Measurements from ENCODE around the gene TAS1R3. TPM values are rescaled to one million over a fixed set of nuclear protein-coding genes. Genes with fewer than 3 reads are reported as not detected.

Gene TAS1R3
- polyA plus RNA-seq: not detected in 2 replicates

DNA sequence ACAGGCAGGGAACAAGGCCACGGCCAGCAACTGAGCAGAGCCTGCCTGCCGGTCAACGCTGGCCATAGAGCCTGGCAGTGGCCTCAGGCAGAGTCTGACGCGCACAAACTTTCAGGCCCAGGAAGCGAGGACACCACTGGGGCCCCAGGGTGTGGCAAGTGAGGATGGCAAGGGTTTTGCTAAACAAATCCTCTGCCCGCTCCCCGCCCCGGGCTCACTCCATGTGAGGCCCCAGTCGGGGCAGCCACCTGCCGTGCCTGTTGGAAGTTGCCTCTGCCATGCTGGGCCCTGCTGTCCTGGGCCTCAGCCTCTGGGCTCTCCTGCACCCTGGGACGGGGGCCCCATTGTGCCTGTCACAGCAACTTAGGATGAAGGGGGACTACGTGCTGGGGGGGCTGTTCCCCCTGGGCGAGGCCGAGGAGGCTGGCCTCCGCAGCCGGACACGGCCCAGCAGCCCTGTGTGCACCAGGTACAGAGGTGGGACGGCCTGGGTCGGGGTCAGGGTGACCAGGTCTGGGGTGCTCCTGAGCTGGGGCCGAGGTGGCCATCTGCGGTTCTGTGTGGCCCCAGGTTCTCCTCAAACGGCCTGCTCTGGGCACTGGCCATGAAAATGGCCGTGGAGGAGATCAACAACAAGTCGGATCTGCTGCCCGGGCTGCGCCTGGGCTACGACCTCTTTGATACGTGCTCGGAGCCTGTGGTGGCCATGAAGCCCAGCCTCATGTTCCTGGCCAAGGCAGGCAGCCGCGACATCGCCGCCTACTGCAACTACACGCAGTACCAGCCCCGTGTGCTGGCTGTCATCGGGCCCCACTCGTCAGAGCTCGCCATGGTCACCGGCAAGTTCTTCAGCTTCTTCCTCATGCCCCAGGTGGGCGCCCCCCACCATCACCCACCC lies at the start of gene TAS1R3:
TAS1R3 (plus strand) TSS at position 213 of the 898 bp plus-strand sequence; CDS start at position 279, 66 bp downstream.

DNA sequence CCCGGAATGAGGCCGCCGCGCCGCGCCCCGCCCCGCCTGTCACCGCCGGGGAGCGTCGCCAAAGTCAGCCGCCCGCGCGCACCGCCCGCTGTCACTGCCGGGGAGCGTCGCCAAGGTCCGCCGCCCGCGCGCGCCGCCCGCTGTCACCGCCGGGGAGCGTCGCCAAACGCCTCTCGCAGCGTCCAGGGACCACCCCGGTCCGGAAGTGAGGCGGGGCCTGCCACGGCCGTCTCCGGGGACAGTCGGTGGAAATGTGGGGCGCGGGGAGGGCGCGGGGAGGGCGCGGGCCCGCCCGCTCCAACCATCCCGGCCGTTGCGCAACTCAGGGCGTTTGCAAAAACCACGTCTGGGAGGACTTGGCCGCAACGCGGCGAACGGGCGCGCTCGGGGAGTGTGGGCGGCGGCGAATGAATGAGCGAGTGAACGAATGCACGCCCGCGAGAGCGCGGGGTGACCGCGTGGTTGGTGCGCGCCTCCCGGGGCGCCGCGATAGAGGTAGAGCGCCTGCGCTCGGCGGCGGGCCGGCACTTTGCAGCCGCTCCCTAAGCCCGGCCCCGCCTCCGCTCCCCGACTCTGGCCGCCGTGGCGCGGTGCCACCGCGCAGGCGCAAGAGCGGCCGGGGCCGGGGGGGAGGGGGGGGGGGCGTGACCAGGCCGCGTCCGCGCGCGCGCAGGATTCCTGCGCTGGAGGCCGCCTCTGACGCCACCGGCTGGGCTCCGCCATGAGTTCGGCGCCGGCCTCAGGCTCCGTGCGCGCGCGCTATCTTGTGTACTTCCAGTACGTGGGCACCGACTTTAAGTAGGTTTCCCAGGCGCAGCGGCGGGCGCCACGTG lies 22.9 kb upstream of the TAS1R3 start, which contains the start of the genes ACAP3 and PUSL1:
ACAP3 (minus strand) TSS at position 8 of the 833 bp plus-strand sequence. CDS start 115 bp downstream, outside the sequence.
PUSL1 (plus strand) TSS at position 675 of the 833 bp plus-strand sequence; CDS start at position 722, 47 bp downstream.

DNA sequence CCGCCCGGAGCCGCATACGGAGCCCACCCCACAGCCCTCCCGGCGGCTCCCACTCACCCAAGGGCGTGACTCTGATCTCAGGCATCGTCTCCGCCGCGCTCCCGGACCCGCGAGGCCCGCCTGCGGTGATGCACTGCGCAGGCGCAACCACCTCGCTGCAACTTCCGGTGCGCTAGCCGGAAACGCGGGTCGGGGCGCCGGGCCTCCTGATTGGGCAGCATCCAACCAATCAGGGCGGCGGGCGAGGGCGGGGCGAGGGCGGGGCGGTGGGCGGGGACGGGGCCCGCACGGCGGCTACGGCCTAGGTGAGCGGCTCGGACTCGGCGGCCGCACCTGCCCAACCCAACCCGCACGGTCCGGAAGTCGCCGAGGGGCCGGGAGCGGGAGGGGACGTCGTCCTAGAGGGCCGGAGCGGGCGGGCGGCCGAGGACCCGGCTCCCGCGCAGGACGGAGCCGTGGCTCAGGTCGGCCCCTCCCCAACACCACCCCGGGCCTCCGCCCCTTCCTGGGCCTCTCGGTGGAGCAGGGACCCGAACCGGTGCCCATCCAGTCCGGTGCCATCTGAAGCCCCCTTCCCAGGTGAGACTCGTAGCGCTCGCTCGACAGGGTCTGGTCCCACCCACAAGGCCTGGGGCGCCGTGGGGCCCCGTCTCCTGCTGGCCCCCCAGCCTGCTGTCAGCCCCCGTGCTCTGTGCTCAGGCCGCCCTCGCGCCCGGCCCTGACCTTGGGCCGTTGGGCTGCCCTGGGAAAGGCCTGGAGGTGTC lies 6.4 kb upstream of the TAS1R3 start, which contains the start of the genes CPTP and INTS11:
CPTP (plus strand) TSS at position 279 of the 764 bp plus-strand sequence. CDS start 2,109 bp downstream, outside the sequence.
INTS11 (minus strand) TSS at position 137 of the 764 bp plus-strand sequence; CDS start at position 85, 52 bp downstream.

DNA sequence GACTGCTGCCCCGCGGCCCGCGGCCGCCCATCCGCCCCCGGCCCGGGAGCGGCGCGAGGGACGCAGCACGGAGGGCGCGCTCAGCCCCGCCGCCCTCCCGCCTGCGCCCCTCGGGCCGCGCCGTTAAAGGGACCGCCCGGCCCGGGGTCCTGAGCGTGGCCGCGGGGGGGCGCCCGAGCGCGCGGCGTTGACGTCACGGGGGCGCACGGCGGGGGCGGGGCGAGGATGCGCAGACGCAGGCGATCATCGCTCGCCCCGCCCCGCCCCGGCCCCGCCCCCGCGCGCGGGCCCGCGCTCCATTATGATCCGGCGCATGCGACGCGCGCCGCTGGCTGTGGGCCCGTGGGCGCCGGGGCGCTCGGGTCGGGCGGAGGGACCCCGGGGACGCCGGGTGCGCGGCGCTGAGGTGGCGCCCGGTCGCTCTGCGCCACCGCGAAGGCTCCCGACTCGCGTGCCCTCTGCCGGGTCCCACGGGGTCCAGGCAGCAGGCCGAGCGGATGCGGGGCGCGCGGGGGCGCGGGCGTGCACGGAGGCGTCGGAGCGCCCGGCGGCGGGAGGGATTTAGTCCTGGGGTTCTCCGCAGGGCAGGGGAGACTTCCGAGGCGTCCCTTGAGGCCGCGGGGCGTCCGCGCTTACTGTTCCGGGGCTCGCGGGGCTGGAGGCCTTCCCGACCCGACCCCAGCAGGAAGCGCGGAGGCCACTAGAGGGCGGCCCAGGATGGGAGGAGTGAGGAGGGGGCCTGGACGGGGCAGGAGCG lies 18.4 kb downstream of the TAS1R3 start, which contains the start of gene DVL1:
DVL1 (minus strand) TSS at position 163 of the 757 bp plus-strand sequence. CDS start 353 bp downstream, outside the sequence.

DNA sequence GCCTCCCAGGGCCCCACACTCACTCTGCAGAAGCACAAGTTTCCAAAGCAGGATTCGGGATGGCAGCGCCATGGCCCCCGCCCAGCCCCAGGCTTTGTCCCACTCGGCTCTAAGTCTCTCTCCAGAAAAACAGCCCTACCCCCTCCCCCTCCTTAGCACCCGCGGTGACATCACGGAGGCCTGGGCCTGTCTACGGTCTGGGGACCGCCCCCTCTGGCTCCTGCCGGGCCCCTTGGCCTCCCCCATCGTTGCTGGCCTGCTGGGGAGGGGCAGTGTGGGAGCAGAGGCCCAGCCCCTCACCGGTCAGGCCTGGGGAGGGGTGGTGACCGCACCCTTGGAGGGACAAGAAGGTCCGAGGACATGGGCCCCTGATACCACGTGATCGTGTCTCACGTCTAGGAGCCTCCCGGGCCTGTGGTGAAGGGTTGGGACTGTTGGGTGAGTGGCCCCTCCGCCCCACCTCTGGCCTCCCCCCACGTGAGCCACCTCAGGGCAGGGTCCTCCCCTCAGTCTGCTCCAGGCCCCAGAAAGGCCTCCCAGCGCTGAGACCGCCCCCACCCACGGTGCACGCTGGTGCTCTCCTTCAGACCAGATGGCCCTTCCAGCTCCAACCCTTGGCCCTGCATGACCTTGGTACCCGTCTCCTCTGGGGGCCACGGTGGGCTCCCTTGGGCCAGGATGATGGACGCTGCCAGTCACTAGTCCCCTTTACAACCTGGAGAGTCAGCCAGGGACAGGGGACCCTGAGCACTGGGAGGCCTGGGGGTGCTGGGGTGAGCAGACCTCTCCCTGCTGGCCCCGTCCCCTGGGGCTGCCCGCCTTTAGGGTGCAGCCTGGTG lies 27.6 kb downstream of the TAS1R3 start, which contains the start of gene MXRA8:
MXRA8 (minus strand) TSS at position 123 of the 839 bp plus-strand sequence; CDS start at position 72, 51 bp downstream.

DNA sequence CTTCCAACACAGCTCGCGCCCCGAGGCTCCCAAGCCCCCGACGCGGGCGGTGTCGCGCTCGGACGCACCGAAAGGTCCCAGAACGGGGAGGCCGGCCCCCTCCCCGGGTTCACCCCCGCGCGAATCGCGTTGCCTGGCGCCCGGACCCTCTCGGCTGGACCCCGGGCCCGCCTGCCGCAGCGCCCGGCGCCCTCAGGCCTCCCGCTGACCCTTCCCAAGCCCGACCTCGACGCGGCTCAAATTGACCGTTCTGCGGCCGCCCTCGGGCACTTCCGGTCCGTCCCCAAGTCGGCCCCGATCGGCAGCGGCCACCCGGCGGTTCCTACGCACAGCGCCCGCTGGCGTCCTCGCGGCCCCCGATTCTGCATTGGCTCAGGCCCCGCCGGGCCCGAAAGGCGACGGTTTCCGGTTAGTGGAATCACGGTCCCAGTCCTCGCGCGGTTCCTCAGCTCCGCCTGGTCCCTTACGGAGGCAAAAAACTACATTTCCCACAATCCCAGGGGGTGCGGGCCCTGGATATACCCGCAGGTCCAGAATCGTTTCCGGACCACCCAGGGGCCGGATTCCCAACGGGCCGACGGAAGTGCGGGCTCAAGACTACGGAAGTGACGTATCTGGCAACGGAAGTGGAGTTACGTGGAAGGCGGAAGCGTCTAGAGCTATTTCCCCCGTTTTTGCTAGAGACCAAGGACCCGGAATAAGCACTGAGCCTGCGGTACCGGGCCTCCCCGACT lies 44.0 kb downstream of the TAS1R3 start, which contains the start of gene AURKAIP1:
AURKAIP1 (minus strand) TSS at position 279 of the 734 bp plus-strand sequence. CDS start 451 bp downstream, outside the sequence.

Other genes with a start within 250 kb of the TAS1R3 start
- 0.26 TPM in 1 of 2 replicates, not detected in the other for gene C1orf159, start 215.2 kb upstream of the TAS1R3 start, polyA plus RNA-seq
- not detected in 2 replicates for gene TTLL10, start 157.4 kb upstream of the TAS1R3 start, polyA plus RNA-seq
- not detected in 2 replicates for gene TNFRSF18, start 124.7 kb upstream of the TAS1R3 start, polyA plus RNA-seq
- not detected in 2 replicates for gene TNFRSF4, start 117.1 kb upstream of the TAS1R3 start, polyA plus RNA-seq
- gene SDF4, start 99.3 kb upstream of the TAS1R3 start, polyA plus RNA-seq: 3.7 and 10.0 TPM in 2 replicates
- 1.3 and 1.5 TPM in 2 replicates for gene B3GALT6, start 99.0 kb upstream of the TAS1R3 start, polyA plus RNA-seq
- not detected in 2 replicates for gene C1QTNF12, start 84.6 kb upstream of the TAS1R3 start, polyA plus RNA-seq
- 0.87 and 3.4 TPM in 2 replicates for gene UBE2J2, start 57.4 kb upstream of the TAS1R3 start, polyA plus RNA-seq
- gene SCNN1D, start 50.8 kb upstream of the TAS1R3 start, polyA plus RNA-seq: not detected in 2 replicates
- 0.91 and 4.7 TPM in 2 replicates for gene ACAP3, start 23.4 kb upstream of the TAS1R3 start, polyA plus RNA-seq
- gene PUSL1, start 22.7 kb upstream of the TAS1R3 start, polyA plus RNA-seq: 0.26 and 2.6 TPM in 2 replicates
- 13.9 and 14.6 TPM in 2 replicates for gene INTS11, start 6.6 kb upstream of the TAS1R3 start, polyA plus RNA-seq
- 0.21 and 0.26 TPM in 2 replicates for gene CPTP, start 6.5 kb upstream of the TAS1R3 start, polyA plus RNA-seq
- gene DVL1, start 18.1 kb downstream of the TAS1R3 start, polyA plus RNA-seq: 0.86 and 1.1 TPM in 2 replicates
- 0.63 and 3.6 TPM in 2 replicates for gene MXRA8, start 27.3 kb downstream of the TAS1R3 start, polyA plus RNA-seq
- gene AURKAIP1, start 43.9 kb downstream of the TAS1R3 start, polyA plus RNA-seq: 29.6 and 36.4 TPM in 2 replicates
- gene CCNL2, start 68.1 kb downstream of the TAS1R3 start, polyA plus RNA-seq: 22.1 and 24.2 TPM in 2 replicates
- 252 and 299 TPM in 2 replicates for gene MRPL20, start 76.0 kb downstream of the TAS1R3 start, polyA plus RNA-seq
- 0.24 TPM in 1 of 2 replicates, not detected in the other for gene ANKRD65, start 90.0 kb downstream of the TAS1R3 start, polyA plus RNA-seq
- 0.74 TPM in 1 of 2 replicates, not detected in the other for gene VWA1, start 104.4 kb downstream of the TAS1R3 start, polyA plus RNA-seq
- 3.1 and 14.2 TPM in 2 replicates for gene ATAD3C, start 118.4 kb downstream of the TAS1R3 start, polyA plus RNA-seq
- not detected in 2 replicates for gene ATAD3B, start 140.5 kb downstream of the TAS1R3 start, polyA plus RNA-seq
- 0.10 and 0.27 TPM in 2 replicates for gene ATAD3A, start 180.9 kb downstream of the TAS1R3 start, polyA plus RNA-seq
- gene TMEM240, start 209.3 kb downstream of the TAS1R3 start, polyA plus RNA-seq: not detected in 2 replicates
- gene SSU72, start 243.6 kb downstream of the TAS1R3 start, polyA plus RNA-seq: 86.2 and 86.3 TPM in 2 replicates